HepG2 (cell line): ENCODE data around the gene STIM1. TPM values are rescaled to one million over a fixed set of nuclear protein-coding genes. Genes with fewer than 3 reads are reported as not detected.

Source experiments
- ATAC-seq: fragments of 200-7000 bp; cut with Tn5 transposase; 3 replicates; pipeline ENCODE4 v1.9.1; 2020; ENCODE audit warnings: mild to moderate bottlenecking, moderate library complexity
- BruUV-seq: library from RNA; stranded (reverse); fragments of 400-500 nt; replicated peaks from 2 replicates; lab custom pipeline; 2021; lab: Mats Ljungman, UMichigan
- CTCF ChIA-PET: fragments of 300-600 bp; formaldehyde crosslinking; extraction: SDS; loops from one replicate; lab custom pipeline; 2021; ENCODE audit warnings: low total read pairs, inconsistent platforms, low intra/inter-chr PET ratio; lab: Yijun Ruan, JAX
- POLR2A ChIA-PET: fragments of 350-600 bp; sonication (Branson Sonifier 250); formaldehyde crosslinking; loops from one replicate; lab custom pipeline; 2020; ENCODE audit warnings: antibody characterized with exemption, inconsistent platforms; lab: Yijun Ruan, JAX
- DNase-seq: peaks from one replicate; pipeline ENCODE4 v3.0.0-alpha.2; 2015; ENCODE audit warnings: low spot score
- FAIRE-seq: peaks from 3 replicates; lab custom pipeline; 2011; peaks lifted over from hg19 to GRCh38; lab: Jason Lieb, UNC
- H2AFZ ChIP-seq: one replicate; pipeline ENCODE4 v1.6.1; 2011; ENCODE audit warnings: low read length, inconsistent platforms
- H3K27ac ChIP-seq: fragments of 300-600 bp; 3 replicates; pipeline ENCODE4 v1.8.0; 2011; ENCODE audit warnings: mixed run types, mild to moderate bottlenecking, mixed read lengths, low read length, inconsistent platforms; ENCODE audit not compliant: insufficient read depth; ENCODE audit errors: extremely low read length
- H3K27me3 ChIP-seq, 2 experiments: fragments of 200-600 bp in 1 of 2; 2 replicates in 1 of 2; 3 replicates in 1 of 2; pipeline versions ENCODE4 v1.6.0 to v1.8.0; 2011; ENCODE audit warnings: low read length in 2 of 2, mild to moderate bottlenecking in 2 of 2, moderate library complexity in 2 of 2, inconsistent platforms in 1 of 2; ENCODE audit not compliant: insufficient read depth in 2 of 2, control insufficient read depth in 1 of 2
- H3K36me3 ChIP-seq, 2 experiments: fragments of 200-600 bp in 1 of 2; replicated peaks in 1 of 2; 2 replicates in 1 of 2; 3 replicates in 1 of 2; pipeline versions ENCODE4 v1.5.1 to v1.8.0; 2011; ENCODE audit warnings: low read length in 2 of 2, inconsistent platforms in 1 of 2; ENCODE audit not compliant: insufficient read depth in 2 of 2, control insufficient read depth in 1 of 2
- H3K4me1 ChIP-seq: 2 replicates; pipeline ENCODE4 v1.5.1; 2012; ENCODE audit warnings: low read length, inconsistent platforms; ENCODE audit not compliant: insufficient read depth
- H3K4me2 ChIP-seq: 2 replicates; pipeline ENCODE4 v1.6.0; 2011; ENCODE audit warnings: low read depth, low read length, inconsistent platforms
- H3K4me3 ChIP-seq, 3 experiments: fragments of 200-600 bp in 1 of 3; sonication (generic), shearing (Covaris generic) in 1 of 3; replicated peaks in 1 of 3; 2 replicates each; pipeline ENCODE4 v1.5.1; 2011 to 2016; ENCODE audit warnings: low read length in 3 of 3, inconsistent platforms in 2 of 3, low read depth in 2 of 3, mild to moderate bottlenecking in 2 of 3, control low read depth in 1 of 3, mixed read lengths in 1 of 3; ENCODE audit not compliant: insufficient read depth in 1 of 3
- H3K79me2 ChIP-seq: one replicate; pipeline ENCODE4 v1.6.1; 2011; ENCODE audit warnings: low read length, inconsistent platforms; ENCODE audit not compliant: insufficient read depth
- H3K9ac ChIP-seq: 2 replicates; pipeline ENCODE4 v1.6.0; 2011; ENCODE audit warnings: mild to moderate bottlenecking, low read depth, low read length, inconsistent platforms; ENCODE audit not compliant: insufficient read depth
- H3K9me3 ChIP-seq: 2 replicates; pipeline ENCODE4 v1.5.1; 2012; ENCODE audit warnings: mild to moderate bottlenecking, low read length
- H4K20me1 ChIP-seq: 2 replicates; pipeline ENCODE4 v1.6.0; 2011; ENCODE audit warnings: inconsistent platforms, mild to moderate bottlenecking, low read length, moderate library complexity; ENCODE audit not compliant: insufficient read depth
- AGO2 ChIP-seq: fragments of 200-400 bp; formaldehyde crosslinking; optimal IDR thresholded peaks from 2 replicates; pipeline ENCODE3; 2017; ENCODE audit warnings: mild to moderate bottlenecking, low read depth, low read length, moderate library complexity
- ELF4 ChIP-seq: sonication (generic); formaldehyde crosslinking; IDR thresholded peaks from 2 replicates; pipeline ENCODE4 v1.5.0; 2020; ENCODE audit warnings: missing genetic modification reagents, mild to moderate bottlenecking, moderate library complexity, borderline replicate concordance
- RBFOX2 ChIP-seq: fragments of 200-400 bp; formaldehyde crosslinking; IDR thresholded peaks from 2 replicates; pipeline ENCODE4 v1.6.1; 2017; ENCODE audit warnings: low read depth, mild to moderate bottlenecking, low read length
- ZNF841 ChIP-seq: sonication (generic); formaldehyde crosslinking; IDR thresholded peaks from 2 replicates; pipeline ENCODE4 v1.8.1; 2023; ENCODE audit warnings: missing genetic modification reagents, borderline replicate concordance
- WGBS: methylation state at CpG from one replicate; pipeline ENCODE4 v1.1.6; 2017; ENCODE audit warnings: low lambda C conversion rate; 5-methylcytosine and 5-hydroxymethylcytosine counted together
- in situ Hi-C: cut with HindIII; loops from 2 replicates; pipeline ENCODE4 v1.10.0; 2017; ENCODE audit warnings: low pct_unique_long_range_greater_than_20kb; ENCODE audit not compliant: extremely low pct_ligation_motif_present
- intact Hi-C: fragments of 100-400 bp; cut with micrococcal nuclease; formaldehyde crosslinking; loops from one replicate; pipeline ENCODE4 v1.10.0; 2022; ENCODE audit not compliant: unreplicated experiment
- polyA plus RNA-seq, 8 experiments: library from polyadenylated mRNA; depleted of rRNA in 3 of 8; stranded (reverse) in 7 of 8; unstranded in 1 of 8; fragments of >200 nt; fragmentation: Illumina TruSeq in 4 of 8; extraction: Trizol in 4 of 8; gene quantifications; 2 replicates each; pipeline versions ENCODE4 v1.2.1 to v1.2.3, GENCODE V29; 2011 to 2016; ENCODE audit warnings: low read depth in 4 of 8, missing spikeins in 1 of 8, mixed read lengths in 1 of 8; ENCODE audit not compliant: insufficient read depth in 1 of 8
- total RNA-seq, 5 experiments: library from RNA; depleted of rRNA; stranded (reverse); fragments of >200 nt; fragmentation: Illumina TruSeq; extraction: Trizol; gene quantifications; 2 replicates each; pipeline ENCODE4 v1.2.3, GENCODE V29; 2016; ENCODE audit warnings: low read depth in 1 of 5
- TF ChIP-seq, protein P1 (sequence below): sonication (generic); formaldehyde crosslinking; IDR thresholded peaks from 2 replicates; pipeline ENCODE4 v1.9.0; 2022; ENCODE audit warnings: missing genetic modification reagents, mild to moderate bottlenecking, borderline replicate concordance

STIM1 gene
- total and polyA plus RNA-seq, 2 of the 13 experiments (the other 11 are each of a cell fraction or from before 2014, with no cell fraction given) = 19.2 to 28.5 TPM

DNA sequence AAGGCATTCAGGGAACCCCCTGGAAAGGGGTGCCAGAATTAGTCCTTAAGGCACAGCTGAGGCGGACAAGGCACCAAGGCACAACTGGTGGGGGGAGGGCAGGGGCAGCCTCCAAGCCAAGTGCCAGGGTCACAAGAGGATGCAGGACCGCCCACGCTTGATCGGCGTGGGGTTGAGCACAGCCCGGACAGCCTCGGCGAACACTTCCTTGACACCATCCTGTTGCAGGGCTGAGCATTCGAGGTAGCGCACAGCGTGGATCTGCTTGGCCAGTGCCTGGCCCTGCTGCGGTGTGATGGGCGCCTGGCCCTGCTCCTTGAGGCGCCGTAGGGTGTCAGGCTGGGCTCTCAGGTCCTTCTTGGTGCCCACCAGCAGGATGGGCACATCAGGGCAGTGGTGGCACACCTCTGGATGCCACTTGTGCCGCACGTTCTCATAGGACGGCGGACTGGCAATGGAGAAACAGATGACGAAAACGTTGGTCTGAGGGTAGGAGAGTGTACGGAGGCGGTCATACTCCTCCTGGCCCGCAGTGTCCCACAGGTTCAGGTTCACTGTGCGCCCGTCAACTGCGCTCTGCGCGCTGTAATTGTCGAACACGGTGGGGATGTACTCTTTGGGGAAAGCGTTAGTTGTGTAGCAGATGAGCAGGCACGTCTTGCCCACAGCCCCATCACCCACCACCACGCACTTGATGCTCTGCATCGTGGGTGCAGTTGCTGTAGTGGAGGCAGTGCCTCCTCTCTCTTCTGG is 27.9 kb upstream of the STIM1 start:
- no peak overlapping the region for H3K4me3 ChIP-seq
- DNase-seq = no peak
- intact Hi-C loops = no loop called here
- TF ChIP-seq ELF4 (CRISPR knock-in tag) (no peak), RBFOX2 (0 out of 2 replicates have a peak, but pooled peaks have one; percentile 41), AGO2 (peak; percentile 24), ZNF841 (no peak)
- TF ChIP-seq, protein P1, sequence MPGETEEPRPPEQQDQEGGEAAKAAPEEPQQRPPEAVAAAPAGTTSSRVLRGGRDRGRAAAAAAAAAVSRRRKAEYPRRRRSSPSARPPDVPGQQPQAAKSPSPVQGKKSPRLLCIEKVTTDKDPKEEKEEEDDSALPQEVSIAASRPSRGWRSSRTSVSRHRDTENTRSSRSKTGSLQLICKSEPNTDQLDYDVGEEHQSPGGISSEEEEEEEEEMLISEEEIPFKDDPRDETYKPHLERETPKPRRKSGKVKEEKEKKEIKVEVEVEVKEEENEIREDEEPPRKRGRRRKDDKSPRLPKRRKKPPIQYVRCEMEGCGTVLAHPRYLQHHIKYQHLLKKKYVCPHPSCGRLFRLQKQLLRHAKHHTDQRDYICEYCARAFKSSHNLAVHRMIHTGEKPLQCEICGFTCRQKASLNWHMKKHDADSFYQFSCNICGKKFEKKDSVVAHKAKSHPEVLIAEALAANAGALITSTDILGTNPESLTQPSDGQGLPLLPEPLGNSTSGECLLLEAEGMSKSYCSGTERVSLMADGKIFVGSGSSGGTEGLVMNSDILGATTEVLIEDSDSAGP (CRISPR knock-in tag) = 0 out of 2 replicates have a peak, but pooled peaks have one; percentile 22
- TF ChIP-seq, all 625 proteins: peak for 3
- Histone ChIP-seq H3K79me2 (peaks cover 6% of the 10 kb centered on the region), H3K9ac (no peak overlapping the region), H3K27me3 (no peaks in the 10 kb centered on the region), H3K9me3 (no peaks in the 10 kb centered on the region), H3K4me1 (peaks cover 10% of the 10 kb centered on the region), H3K27ac (no peak overlapping the region), H3K4me2 (no peak overlapping the region), H4K20me1 (peaks cover 3% of the 10 kb centered on the region), H3K36me3 (peaks cover 8 to 37% of the 10 kb centered on the region in 2 experiments; a peak in 4 of 5 replicates), H2AFZ (no peak overlapping the region)
- WGBS = 97% methylated on average over 35 of the region's 35 CpGs
- in situ Hi-C loops = no loop called here
- BruUV-seq = no TSS peak
- ATAC-seq (no peak), FAIRE-seq (no peak)
- ChIA-PET CTCF (no interaction called here), POLR2A (interaction anchor here (0.9 kb wide), 1 partner anchor 20 kb away, joined by 4 read pairs; no protein-coding TSS in a partner anchor)
